Thyroid gland (tissue), 4 donors: ENCODE results near the gene CHEK1.

Experiments
- CTCF ChIP-seq, 6 experiments: fragments of 200-600 bp in 3 of 6; fragments of 450-650 bp in 3 of 6; sonication (generic) in 3 of 6; IDR thresholded peaks; one replicate each; pipeline ENCODE4 v1.5.1; 2016 to 2019; ENCODE audit warnings: antibody characterized with exemption in 6 of 6, mild to moderate bottlenecking in 2 of 6, inconsistent platforms in 1 of 6, moderate library complexity in 1 of 6
- POLR2A ChIP-seq, 2 donors: fragments of 450-650 bp; IDR thresholded peaks; one replicate each; pipeline ENCODE4 v1.6.1; 2017; ENCODE audit warnings: antibody characterized with exemption in 2 of 2, mild to moderate bottlenecking in 2 of 2, moderate library complexity in 1 of 2

GRCh38 chr11:125701858-125702621 is 77.1 kb downstream of the CHEK1 start:
- TF ChIP-seq CTCF (IDR thresholded peaks at IDR 0.05) (no peak), POLR2A (IDR thresholded peaks at IDR 0.05) (no peak)
